Stomach (tissue), 4 donors: ENCODE results near the gene DUOX2.

ENCODE experiments used
- CTCF ChIP-seq, 7 experiments: fragments of 450-650 bp in 4 of 7; fragments of 200-600 bp in 3 of 7; sonication (generic) in 3 of 7; IDR thresholded peaks; one replicate each; pipeline ENCODE4 v1.5.1; 2016 to 2019; ENCODE audit warnings: antibody characterized with exemption in 7 of 7, control low read depth in 2 of 7, mild to moderate bottlenecking in 1 of 7
- EP300 ChIP-seq: sonication (generic); formaldehyde crosslinking; IDR thresholded peaks from one replicate; pipeline ENCODE4 v1.6.1; 2017; ENCODE audit warnings: antibody characterized with exemption
- POLR2A ChIP-seq, 4 donors: fragments of 450-650 bp; IDR thresholded peaks; one replicate each; pipeline ENCODE4 v1.6.1; 2016; ENCODE audit warnings: antibody characterized with exemption in 4 of 4, control low read depth in 2 of 4, mild to moderate bottlenecking in 1 of 4, moderate library complexity in 1 of 4
- POLR2AphosphoS5 ChIP-seq, 3 donors: sonication (generic); formaldehyde crosslinking; IDR thresholded peaks; one replicate each; pipeline ENCODE4 v1.6.1; 2016; ENCODE audit warnings: antibody characterized with exemption in 3 of 3

- TF ChIP-seq CTCF (IDR thresholded peaks at IDR 0.05) = no peak
- TF ChIP-seq EP300 = no peak
- no peak for TF ChIP-seq POLR2A (IDR thresholded peaks at IDR 0.05)
- TF ChIP-seq POLR2AphosphoS5 (IDR thresholded peaks at IDR 0.05) = peak in 1 of 3 donors; percentile 33
Measured at GRCh38 chr15:45048794-45049631, 65.0 kb downstream of the DUOX2 start.
